GM12878 (cell line): Measurements from ENCODE around the gene HDAC9. TPM values are rescaled to one million over a fixed set of nuclear protein-coding genes. Genes with fewer than 3 reads are reported as not detected.

Experiments used
- ATAC-seq: fragments of 200-7000 bp; cut with Tn5 transposase; 3 replicates; pipeline ENCODE4 v1.9.1; 2020; ENCODE audit warnings: mild to moderate bottlenecking, moderate library complexity
- BruUV-seq: library from RNA; stranded (reverse); fragments of 400-500 nt; replicated peaks from 2 replicates; lab custom pipeline; 2021; lab: Mats Ljungman, UMichigan
- CTCF ChIA-PET: fragments of 300-600 bp; sonication (Branson Sonifier 250); formaldehyde crosslinking; extraction: SDS; loops from one replicate; lab custom pipeline; 2021; ENCODE audit warnings: inconsistent platforms; lab: Yijun Ruan, JAX
- POLR2A ChIA-PET: fragments of 350-600 bp; formaldehyde crosslinking; extraction: SDS; loops from one replicate; lab custom pipeline; 2021; ENCODE audit warnings: inconsistent platforms; lab: Charles Lee
- RAD21 ChIA-PET: fragments of 300-600 bp; sonication (Branson Sonifier 250); formaldehyde crosslinking; loops from one replicate; lab custom pipeline; 2023; ENCODE audit warnings: antibody characterized with exemption; ENCODE audit not compliant: unreplicated experiment; lab: Charles Lee
- SMC1A ChIA-PET: fragments of 300-600 bp; sonication (Branson Sonifier 250); formaldehyde crosslinking; loops from one replicate; lab custom pipeline; 2023; ENCODE audit not compliant: unreplicated experiment, uncharacterized antibody; lab: Charles Lee
- DNase-seq: peaks from one replicate; pipeline ENCODE4 v3.0.0-alpha.2; 2011; ENCODE audit warnings: low read depth, low spot score
- FAIRE-seq: peaks from 3 replicates; lab custom pipeline; 2011; peaks lifted over from hg19 to GRCh38; lab: Jason Lieb, UNC
- H2AFZ ChIP-seq: 2 replicates; pipeline ENCODE4 v1.6.0; 2011; ENCODE audit warnings: low read depth, low read length, control low read depth; ENCODE audit not compliant: control insufficient read depth
- H3K27ac ChIP-seq: 2 replicates; pipeline ENCODE4 v1.5.1; 2011; ENCODE audit warnings: control low read depth; ENCODE audit not compliant: control insufficient read depth, insufficient read depth
- H3K27me3 ChIP-seq, 2 experiments: replicated peaks in 1 of 2; 2 replicates each; pipeline versions ENCODE4 v1.6.0 to v1.6.1; 2011; ENCODE audit warnings: low read length in 1 of 2; ENCODE audit not compliant: control insufficient read depth in 2 of 2, insufficient read depth in 2 of 2
- H3K36me3 ChIP-seq, 2 experiments: 2 replicates each; pipeline ENCODE4 v1.5.1; 2011; ENCODE audit warnings: low read length in 1 of 2; ENCODE audit not compliant: control insufficient read depth in 2 of 2, insufficient read depth in 2 of 2
- H3K4me1 ChIP-seq: 2 replicates; pipeline ENCODE4 v1.6.1; 2011; ENCODE audit warnings: mild to moderate bottlenecking, low read length, moderate library complexity, mixed read lengths; ENCODE audit not compliant: control insufficient read depth, insufficient read depth
- H3K4me2 ChIP-seq: 2 replicates; pipeline ENCODE4 v1.6.0; 2011; ENCODE audit warnings: control low read depth; ENCODE audit not compliant: control insufficient read depth, insufficient read depth
- H3K4me3 ChIP-seq: fragments of 200-600 bp; sonication (generic); 2 replicates; pipeline ENCODE4 v1.5.1; 2016
- H3K79me2 ChIP-seq: 2 replicates; pipeline ENCODE4 v1.6.0; 2011; ENCODE audit warnings: low read length; ENCODE audit not compliant: control insufficient read depth, insufficient read depth
- H3K9ac ChIP-seq: 2 replicates; pipeline ENCODE4 v1.8.0; 2011; ENCODE audit warnings: low read length, control low read depth, mixed read lengths; ENCODE audit not compliant: control insufficient read depth, insufficient read depth
- H3K9me3 ChIP-seq: replicated peaks from 3 replicates; pipeline ENCODE4 v1.5.1; 2011; ENCODE audit warnings: mild to moderate bottlenecking, low read length; ENCODE audit not compliant: control insufficient read depth, insufficient read depth
- H4K20me1 ChIP-seq: 2 replicates; pipeline ENCODE4 v1.6.0; 2011; ENCODE audit not compliant: control insufficient read depth, insufficient read depth
- ASH2L ChIP-seq: fragments of 300-600, 200-600 bp; sonication (generic); IDR thresholded peaks from 2 replicates; pipeline ENCODE4 v1.6.1; 2017; ENCODE audit warnings: low read depth, mild to moderate bottlenecking, borderline replicate concordance
- BMI1 ChIP-seq: fragments of 450-650 bp; IDR thresholded peaks from 2 replicates; pipeline ENCODE4 v1.6.1; 2016; ENCODE audit warnings: mild to moderate bottlenecking, moderate library complexity, borderline replicate concordance
- CREM ChIP-seq: IDR thresholded peaks from 2 replicates; pipeline ENCODE4 v1.6.1; 2014; ENCODE audit warnings: antibody characterized with exemption, low read depth
- CUX1 ChIP-seq: IDR thresholded peaks from 2 replicates; pipeline ENCODE4 v1.6.1; 2012; ENCODE audit warnings: improper control_type of control experiment, low read depth, low read length; ENCODE audit not compliant: insufficient replicate concordance
- GABPA ChIP-seq: IDR thresholded peaks from 2 replicates; pipeline ENCODE4 v1.6.1; 2014; ENCODE audit warnings: antibody characterized with exemption, low read depth, mild to moderate bottlenecking, inconsistent platforms
- IRF5 ChIP-seq: fragments of 450-650 bp; IDR thresholded peaks from 2 replicates; pipeline ENCODE4 v1.6.1; 2017; ENCODE audit warnings: borderline replicate concordance
- RCOR1 ChIP-seq: conservative IDR thresholded peaks from 2 replicates; pipeline ENCODE4 v1.6.1; 2012; ENCODE audit warnings: low read depth, low read length, improper control_type of control experiment
- SREBF1 ChIP-seq: IDR thresholded peaks from 2 replicates; pipeline ENCODE4 v1.6.1; 2012; ENCODE audit warnings: mild to moderate bottlenecking, low read length
- TAF1 ChIP-seq: IDR thresholded peaks from 2 replicates; pipeline ENCODE4 v1.6.1; 2011; ENCODE audit warnings: mild to moderate bottlenecking, low read depth, low read length, borderline replicate concordance
- WGBS: methylation state at CpG from one replicate; pipeline ENCODE4 v1.1.6; 2016; ENCODE audit warnings: low lambda C conversion rate; ENCODE audit not compliant: insufficient replicate concordance, insufficient coverage; ENCODE audit errors: missing lambda C conversion rate; 5-methylcytosine and 5-hydroxymethylcytosine counted together
- in situ Hi-C: fragments of 300-500 bp; cut with MboI; formaldehyde crosslinking; loops from 9 replicates; pipeline ENCODE4 v1.14.3; 2018; ENCODE audit warnings: mixed read lengths
- intact Hi-C: fragments of 100-400 bp; cut with micrococcal nuclease; formaldehyde crosslinking; loops from one replicate; pipeline ENCODE4 v1.14.2; 2022; ENCODE audit not compliant: unreplicated experiment
- polyA plus RNA-seq, 11 experiments: library from polyadenylated mRNA; depleted of rRNA in 4 of 11; unstranded in 6 of 11; stranded (reverse) in 5 of 11; fragments of >200 nt; fragmentation: Nextera tagmentation in 4 of 11; fragmentation: Illumina TruSeq in 1 of 11; extraction: Ambion mirVana in 4 of 11; extraction: Trizol in 1 of 11; gene quantifications; 1 replicate in 1 of 11; 2 replicates in 10 of 11; pipeline versions ENCODE4 v1.2.1 to v1.2.3, GENCODE V29; 2011 to 2016; ENCODE audit warnings: inconsistent platforms in 2 of 11, missing spikeins in 2 of 11, low read depth in 1 of 11
- total RNA-seq, 4 experiments: library from RNA; depleted of rRNA in 3 of 4; stranded (reverse); fragments of >200 nt in 3 of 4; fragmentation: Illumina TruSeq in 1 of 4; extraction: Trizol in 1 of 4; gene quantifications; 2 replicates each; pipeline versions ENCODE4 v1.2.1 to v1.2.3, GENCODE V29; 2013 to 2021

HDAC9 gene
- total and polyA plus RNA-seq, 10 of the 15 experiments (the other 5 are each of a cell fraction or from before 2014, with no cell fraction given), result 0.73 to 12.8 (median 0.92) TPM

- TF ChIP-seq IRF5 (no peak), GABPA (no peak)
These were observed 180.0 kb downstream of the HDAC9 start (continued) for GRCh38 chr7:18675579-18675978.

- SMC1A ChIA-PET, result no interaction called here
These were observed 183.7 kb downstream of the HDAC9 start for GRCh38 chr7:18679261-18679660.

More at GRCh38 chr7:18679261-18679660, 183.7 kb downstream of the HDAC9 start:
- H3K9ac ChIP-seq, result no peak overlapping the region
- ChIA-PET RAD21 (no interaction called here), POLR2A (no interaction called here), CTCF (no interaction called here)
- intact Hi-C loops (no loop called here), in situ Hi-C loops (no loop called here)
- H3K79me2 ChIP-seq, result no peaks in the 10 kb centered on the region
- ATAC-seq (no peak), FAIRE-seq (no peak), DNase-seq (no peak)
- H3K9me3 ChIP-seq, result no peaks in the 10 kb centered on the region
- H3K27me3 ChIP-seq, result no peaks in the 10 kb centered on the region
- no peak overlapping the region for H3K4me3 ChIP-seq
- TF ChIP-seq CUX1, result no peak
- TF ChIP-seq CREM, result no peak
- no peak for TF ChIP-seq TAF1
- TF ChIP-seq BMI1, result no peak
- TF ChIP-seq ASH2L, result no peak
- TF ChIP-seq SREBF1, result no peak
- TF ChIP-seq RCOR1, result no peak
- H3K4me1 ChIP-seq, result no peaks in the 10 kb centered on the region
- no peaks in the 10 kb centered on the region for H4K20me1 ChIP-seq
- no peak overlapping the region for H3K4me2 ChIP-seq
- no TSS peak for BruUV-seq
- no peak overlapping the region for H2AFZ ChIP-seq
- WGBS, result 48% methylated on average over 1 of the region's 1 CpG
- H3K36me3 ChIP-seq, result no peaks in the 10 kb centered on the region
- H3K27ac ChIP-seq, result no peak overlapping the region
